CD4-positive, alpha-beta T cell treated with Interleukin-21 for 1 hour (primary cell): ENCODE data around the gene TUBB2A.
"Not testable (repeated sequence)": the region's sequence is repeated elsewhere in the genome, so short reads cannot be mapped to it uniquely, and the experiment has no call there.

Source experiments
- DNase-seq: peaks from one replicate; pipeline ENCODE4 v3.0.0-alpha.2; 2020

Gene TUBB2A

DNA sequence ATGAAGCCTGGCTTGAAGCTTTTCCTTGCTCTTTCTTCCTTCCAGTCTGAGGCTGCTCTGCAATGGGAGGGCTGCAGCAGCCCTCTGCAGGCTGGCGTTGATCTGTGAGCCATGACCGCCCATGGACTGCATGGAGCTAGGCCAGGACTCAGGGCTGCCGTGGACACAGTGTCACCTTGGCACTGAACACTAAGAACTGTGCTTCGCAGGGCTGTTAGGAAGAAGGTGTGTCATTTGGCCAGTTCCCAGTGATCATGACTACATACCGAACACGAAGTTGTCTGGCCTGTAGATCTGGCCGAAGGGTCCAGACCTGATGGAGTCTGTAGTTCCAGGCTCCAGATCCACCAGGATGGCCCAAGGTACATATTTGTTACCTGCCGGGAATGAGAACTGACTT lies 21.3 kb upstream of the TUBB2A start:
- DNase-seq: not testable (repeated sequence)

DNA sequence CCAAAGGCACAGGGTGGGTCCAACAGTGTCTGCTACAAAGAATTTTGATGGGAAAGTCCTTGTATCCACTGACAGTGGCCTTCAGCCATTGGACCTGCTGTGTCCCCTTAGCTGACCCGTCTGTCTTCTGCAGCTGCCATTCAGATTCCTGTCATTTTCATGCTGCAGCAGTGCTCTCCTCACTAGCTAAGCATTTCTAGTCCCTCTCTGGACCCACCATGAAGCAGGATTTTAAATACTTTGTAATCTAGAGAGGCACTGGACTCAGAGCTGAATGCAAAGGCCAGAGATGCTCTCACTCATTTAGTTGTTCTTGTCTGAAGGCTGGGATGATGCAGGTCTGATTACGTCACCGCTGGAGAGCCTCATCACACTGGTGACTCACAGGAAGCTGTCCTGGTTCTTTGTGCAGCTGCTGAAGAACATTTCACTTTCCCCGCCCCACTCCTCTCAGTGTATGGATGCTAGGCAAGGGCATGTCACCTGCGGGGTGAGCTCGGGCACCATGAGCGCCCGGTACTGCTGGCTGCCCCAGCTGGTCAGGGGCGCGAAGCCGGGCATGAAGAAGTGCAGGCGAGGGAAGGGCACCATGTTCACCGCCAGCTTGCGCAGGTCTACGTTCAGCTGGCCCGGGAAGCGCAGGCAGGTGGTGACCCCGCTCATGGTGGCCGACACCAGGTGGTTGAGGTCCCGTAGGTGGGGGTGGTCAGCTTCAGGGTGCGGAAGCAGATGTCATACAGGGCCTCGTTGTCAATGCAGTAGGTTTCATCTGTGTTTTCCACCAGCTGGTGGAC lies 19.4 kb upstream of the TUBB2A start:
- no peak for DNase-seq

DNA sequence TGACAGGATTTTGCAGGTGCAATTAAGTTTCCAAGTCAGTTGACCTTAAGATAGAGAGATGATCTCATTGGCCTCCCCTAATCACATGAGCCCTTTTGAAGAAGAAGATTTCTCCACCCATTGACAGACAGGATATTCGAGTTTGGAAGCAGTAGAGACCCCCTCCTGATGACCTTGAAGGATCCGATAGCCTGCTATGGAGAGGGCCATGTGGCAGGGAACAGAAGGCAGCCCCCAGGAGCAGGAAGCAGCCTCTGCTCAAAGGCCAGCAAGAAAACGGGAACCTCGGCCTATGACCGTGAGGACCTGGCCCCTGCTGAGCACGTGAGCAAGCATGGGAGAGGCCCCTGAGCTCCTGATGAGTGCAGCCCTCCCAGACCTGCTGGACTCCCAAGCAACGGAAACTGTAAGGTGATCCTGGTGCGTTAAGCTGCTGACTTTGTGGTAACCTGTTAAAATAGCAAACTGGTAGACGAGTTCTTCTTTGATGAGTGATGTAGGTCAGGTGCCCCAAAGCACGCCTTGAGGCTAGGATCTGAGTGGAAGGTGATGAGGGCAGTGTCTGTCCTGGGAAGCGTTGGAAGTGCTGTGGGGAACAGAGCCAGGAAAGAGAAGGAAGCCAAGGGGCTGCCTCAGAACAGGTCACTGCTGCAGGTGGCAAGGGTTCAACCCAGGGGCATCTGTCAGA lies 18.5 kb upstream of the TUBB2A start:
- DNase-seq: no peak

DNA sequence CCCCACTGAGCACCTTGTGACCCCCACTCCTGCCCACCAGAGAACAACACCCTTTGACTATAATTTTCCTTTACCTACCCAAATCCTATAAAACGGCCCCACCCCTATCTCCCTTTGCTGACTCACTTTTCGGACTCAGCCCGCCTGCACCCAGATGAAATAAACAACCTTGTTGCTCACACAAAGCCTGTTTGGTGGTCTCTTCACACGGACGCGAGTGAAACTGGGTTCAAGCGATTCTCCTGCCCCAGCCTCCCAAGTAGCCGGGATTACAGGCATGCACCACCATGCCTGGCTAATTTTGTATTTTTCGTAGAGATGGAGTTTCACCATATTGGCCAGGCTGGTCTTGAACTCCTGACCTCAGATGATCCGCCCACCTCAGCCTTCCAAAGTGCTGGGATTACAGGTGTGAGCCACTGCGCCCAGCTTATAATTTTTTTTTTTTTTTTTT lies 16.3 kb upstream of the TUBB2A start:
- DNase-seq: not testable (repeated sequence)

DNA sequence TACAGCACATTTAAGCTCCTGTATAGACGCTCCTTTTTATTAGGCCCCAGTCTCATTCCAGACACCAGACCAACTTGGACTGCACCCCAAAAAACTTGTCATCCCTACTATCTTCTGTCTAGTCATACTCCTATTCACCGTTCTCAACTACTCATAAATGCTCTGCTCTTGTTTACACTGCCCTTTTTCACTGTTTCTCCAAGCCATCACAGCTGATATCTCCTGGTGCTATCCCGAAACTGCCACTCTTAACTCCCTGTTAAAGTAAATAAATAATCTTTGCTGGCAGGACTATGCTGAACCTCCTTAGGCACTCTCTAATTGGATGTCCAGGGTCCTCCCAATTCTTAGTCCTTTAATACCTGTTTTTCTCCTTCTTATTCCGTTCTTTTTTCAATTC lies 15.4 kb upstream of the TUBB2A start:
- not testable (repeated sequence) for DNase-seq

DNA sequence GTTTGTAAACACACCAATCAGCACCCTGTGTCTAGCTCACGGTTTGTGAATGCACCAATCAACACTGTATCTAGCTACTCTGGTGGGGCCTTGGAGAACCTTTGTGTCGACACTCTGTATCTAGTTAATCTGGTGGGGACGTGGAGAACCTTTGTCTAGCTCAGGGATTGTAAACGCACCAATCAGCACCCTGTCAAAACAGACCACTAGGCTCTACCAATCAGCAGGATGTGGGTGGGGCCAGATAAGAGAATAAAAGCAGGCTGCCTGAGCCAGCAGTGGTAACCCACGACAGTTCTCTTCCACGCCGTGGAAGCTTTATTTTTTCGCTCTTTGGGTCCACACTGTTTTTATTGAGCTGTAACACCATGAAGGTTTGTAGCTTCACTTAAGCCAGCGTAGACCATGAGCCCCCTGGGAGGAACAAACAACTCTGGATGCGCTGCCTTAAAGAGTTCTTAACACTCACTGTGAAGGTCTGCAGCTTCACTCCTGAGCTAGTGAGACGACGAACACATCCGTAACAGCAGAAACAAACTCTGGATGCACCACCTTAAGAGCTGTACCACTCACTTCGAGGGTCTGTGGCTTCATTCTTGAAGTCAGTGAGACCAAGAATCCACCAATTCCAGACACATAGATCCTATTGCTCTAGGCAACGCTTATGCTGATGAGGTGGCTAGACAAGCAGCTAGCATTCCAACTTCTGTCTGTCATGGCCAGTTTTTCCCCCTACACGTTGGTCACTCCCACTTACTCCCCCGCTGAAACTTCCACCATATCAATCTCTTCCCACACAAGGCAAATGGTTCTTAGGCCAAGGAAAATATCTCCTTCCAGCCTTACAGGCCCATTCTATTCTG lies 14.2 kb upstream of the TUBB2A start:
- DNase-seq: not testable (repeated sequence)

DNA sequence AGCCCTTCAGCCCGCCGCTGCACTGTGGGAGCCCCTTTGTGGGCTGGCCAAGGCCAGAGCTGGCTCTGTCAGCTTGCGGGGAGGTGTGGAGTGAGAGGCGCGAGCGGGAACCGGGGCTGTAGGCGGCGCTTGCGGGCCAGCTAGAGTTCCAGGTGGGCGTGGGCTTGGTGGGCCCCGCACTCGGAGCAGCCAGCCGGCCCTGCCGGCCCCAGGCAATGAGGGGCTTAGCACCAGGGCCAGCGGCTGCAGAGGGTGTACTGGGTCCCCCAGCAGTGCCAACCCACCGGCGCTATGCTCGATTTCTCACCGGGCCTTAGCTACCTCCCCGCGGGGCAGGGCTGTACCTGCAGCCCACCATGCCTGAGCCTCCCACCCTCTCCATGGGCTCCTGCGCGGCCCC lies 13.3 kb upstream of the TUBB2A start:
- DNase-seq: not testable (repeated sequence)

DNA sequence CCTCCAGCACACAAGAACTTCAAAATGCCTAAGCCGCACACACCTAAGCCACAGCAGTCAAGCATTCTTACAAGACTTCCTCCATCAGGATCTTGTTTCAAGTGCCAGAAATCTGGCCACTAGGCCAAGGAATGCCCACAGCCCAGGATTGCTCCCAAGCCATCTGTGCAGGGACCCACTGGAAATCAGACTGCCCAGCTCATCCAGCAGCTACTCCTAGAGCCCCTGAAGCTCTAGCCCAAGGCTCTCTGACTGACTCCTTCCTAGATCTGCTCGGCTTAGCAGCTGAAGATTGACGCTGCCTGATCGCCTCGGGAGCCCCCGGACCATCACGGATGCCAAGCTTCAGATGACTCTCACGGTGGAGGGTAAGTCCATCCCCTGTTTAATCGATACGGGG lies 10.7 kb upstream of the TUBB2A start:
- not testable (repeated sequence) for DNase-seq

DNA sequence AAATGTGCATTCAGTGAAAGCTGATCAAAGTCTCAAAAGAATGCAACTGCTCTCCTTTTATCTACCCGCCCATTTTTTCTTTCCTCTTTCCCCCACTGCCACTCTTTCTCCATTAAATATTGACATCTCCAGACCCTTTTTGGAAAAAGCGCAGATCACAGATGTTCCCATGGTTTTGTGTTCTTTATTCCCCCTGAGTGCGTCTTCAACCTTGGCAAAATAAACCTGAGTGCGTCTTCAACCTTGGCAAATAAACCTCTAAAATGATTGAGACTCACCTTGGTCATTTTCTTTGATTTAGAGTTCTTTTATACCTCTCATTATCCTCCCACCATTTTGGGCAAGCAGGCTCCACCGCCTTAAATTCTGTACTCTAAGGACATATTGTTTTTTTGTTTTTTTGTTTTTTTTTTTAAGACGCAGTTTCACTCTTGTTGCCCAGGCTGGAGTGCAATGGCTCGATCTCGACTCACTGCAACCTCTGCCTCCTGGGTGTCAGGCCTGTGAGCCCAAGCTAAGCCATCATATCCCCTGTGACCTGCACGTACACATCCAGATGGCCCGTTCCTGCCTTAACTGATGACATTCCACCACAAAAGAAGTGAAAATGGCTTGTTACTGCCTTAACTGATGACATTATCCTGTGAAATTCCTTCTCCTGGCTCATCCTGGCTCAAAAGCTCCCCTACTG lies 9.3 kb upstream of the TUBB2A start:
- not testable (repeated sequence) for DNase-seq

DNA sequence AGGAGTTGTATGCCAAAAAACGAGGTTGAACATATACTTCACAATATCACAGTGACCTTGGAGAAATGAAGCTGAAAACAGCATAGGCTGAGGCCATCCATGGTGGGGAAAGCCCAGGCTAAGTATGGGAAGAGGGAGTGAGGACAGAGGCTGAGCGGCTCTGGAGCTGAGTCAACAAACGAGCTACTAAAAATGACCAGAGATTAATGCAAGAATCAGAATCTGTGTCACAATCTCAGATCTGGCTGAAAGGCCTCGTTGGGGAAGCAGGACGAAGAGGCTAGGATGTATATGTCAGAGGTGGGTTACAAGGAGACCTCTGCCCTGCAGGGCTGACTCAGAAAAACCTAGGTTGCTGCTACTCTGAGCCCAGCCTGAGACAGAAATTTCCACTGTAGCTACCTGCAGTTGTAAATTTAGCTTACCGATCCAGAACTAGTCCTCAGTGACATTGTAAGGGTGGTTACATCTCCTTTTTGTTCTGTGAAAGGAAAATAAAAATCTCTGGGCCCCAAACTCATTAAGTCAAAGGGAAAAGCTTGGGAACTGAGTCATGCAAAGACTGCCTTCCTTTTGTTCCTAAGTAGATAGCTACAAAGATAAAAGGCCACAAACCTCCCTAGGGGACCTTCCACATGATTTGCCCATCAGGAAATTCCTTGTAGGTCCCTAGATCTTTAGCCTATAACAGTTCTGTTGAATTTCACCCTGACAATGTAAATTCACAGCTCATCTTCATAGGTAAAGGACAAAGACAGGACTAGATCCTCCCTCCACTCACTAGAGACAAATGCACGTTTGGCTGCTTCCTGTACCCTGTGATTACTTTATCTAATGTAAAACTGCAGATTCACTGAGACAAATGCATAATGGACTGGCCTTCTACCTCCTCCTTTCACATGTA lies 8.5 kb upstream of the TUBB2A start:
- DNase-seq: no peak

DNA sequence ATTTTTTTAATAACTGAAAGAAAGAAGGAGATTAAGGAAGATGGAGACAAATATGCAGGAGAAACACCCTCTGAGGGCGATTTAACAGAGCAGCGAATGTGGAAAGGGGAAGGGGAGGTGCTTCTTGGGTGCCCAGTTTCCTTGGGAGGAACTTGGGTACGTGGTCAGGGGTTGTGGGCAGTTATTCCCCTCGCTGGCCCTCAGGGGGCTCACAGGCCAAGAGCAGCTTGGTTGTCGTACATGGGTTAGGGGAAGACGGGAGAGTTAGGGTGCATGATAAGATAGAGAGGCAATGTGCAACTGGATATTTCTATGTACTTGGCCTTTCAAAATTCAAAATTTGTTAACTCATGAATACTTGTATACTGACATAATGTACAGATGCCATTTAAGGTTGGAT lies 7.0 kb upstream of the TUBB2A start:
- no peak for DNase-seq

DNA sequence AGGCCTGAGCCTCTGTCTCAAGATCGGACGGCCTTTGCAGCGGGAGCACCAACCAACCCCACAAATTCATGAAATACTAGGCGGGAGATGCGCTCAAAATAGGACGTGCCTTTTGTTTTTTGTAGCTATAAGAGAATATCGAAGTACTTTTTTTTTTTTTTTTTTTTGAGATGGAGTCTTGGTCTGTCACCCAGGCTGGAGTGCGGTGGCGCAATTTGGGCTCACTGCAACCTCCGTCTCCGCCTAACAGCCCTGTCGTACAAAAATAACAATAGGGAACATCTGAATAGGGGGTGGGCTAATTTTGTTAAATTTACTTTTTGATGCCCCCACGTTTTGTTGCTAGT lies 5.9 kb upstream of the TUBB2A start:
- DNase-seq: no peak

DNA sequence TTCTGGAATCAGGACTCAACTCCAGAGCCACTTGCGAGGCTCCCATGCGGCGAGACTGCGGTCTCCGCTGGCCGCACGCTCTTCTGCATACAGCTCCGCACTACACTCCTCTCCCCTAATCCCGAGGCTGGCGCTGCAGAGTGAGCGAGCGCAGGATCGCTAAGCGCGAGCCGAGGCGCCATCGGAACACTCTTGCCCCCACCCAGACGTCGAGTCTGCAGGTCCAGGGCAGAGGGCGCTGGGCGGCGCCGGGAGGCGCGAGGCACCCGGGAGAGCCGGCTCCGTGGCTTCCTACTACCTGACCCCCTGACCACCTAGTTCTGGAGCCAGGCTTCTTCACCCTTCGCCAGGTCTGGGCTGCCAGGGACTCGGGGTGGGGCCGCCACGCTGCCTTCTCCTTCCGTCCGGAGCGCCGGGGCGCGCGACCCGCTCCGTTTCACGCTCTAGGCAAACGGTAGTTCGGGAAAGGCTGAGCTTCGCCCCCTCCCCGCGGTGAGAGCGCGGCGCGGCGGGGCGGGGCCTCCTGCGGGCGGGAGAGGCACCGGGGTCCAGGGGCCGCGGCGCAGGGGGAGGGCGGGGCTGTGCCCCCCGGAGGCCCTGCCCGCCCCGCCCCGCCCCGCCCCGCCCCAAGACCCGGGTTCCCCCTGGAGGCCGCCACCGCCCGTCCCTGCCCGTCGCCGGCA lies 5.4 kb upstream of the TUBB2A start:
- DNase-seq: peak; percentile 73

DNA sequence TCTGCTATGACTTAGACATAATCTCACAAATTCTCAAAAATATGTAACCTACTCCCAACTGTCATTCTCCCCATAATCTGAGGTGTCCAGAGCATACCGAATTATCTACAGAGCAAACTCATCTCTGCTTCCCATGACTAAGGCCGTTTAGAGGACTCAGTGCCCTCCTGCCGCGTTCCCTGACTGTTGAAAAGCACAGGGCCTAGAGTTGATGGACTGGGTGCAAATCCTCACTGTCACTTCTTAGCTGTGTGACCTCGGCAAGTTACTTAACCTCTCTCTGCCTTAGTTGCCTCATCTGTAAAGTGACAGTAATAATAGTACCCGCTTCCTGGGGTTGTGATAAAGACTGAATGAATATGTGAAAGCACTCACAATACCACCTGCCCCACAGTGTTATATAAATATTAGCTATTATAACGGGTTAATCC lies 4.7 kb upstream of the TUBB2A start:
- DNase-seq: no peak

DNA sequence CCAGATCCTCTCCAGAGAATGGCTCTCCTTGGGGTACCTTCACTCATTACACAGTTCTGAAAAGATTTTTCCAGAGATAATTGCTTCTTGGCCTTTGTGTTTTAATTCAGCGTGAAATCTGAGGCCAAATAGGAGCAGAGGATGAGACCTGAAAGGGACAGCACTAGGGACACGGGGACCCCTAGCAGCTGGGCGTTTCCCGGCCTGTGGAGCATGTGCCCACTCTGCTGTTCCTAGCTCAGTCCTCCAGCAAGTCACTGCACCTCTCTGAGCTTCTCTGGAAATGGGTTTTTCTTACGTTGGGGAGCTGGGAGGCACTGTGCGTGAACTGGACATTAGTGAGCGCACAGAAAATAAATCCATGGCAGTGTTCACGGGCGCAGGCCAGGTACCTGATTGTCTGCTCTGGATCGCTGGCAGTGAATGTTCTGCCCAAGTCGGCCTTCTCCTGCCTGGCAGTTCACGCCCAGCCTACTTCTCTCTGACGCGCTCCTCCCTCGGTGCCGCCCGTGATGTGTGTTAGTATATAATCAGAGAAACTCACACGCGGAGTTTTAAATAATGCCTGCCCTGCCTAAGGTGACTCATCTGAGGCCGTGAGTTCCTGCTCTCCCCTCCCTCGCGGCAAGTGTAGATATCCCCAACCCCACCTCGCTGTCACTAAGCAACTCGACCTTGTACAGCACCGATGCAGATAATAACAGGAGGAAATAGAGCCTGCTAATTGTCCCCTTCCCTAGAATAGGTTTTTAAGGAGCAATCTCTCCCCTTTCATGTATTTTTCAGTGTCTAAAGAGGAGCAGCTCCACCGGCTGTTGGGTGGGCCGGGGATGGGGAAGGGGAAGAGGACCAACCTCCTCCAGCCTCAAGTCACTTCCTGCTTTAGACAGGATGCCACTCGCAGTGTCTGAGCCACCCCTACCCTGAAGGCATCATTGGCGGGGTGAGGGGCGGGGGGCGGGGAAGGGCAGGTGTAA lies 2.7 kb upstream of the TUBB2A start:
- peak; percentile 82 for DNase-seq

DNA sequence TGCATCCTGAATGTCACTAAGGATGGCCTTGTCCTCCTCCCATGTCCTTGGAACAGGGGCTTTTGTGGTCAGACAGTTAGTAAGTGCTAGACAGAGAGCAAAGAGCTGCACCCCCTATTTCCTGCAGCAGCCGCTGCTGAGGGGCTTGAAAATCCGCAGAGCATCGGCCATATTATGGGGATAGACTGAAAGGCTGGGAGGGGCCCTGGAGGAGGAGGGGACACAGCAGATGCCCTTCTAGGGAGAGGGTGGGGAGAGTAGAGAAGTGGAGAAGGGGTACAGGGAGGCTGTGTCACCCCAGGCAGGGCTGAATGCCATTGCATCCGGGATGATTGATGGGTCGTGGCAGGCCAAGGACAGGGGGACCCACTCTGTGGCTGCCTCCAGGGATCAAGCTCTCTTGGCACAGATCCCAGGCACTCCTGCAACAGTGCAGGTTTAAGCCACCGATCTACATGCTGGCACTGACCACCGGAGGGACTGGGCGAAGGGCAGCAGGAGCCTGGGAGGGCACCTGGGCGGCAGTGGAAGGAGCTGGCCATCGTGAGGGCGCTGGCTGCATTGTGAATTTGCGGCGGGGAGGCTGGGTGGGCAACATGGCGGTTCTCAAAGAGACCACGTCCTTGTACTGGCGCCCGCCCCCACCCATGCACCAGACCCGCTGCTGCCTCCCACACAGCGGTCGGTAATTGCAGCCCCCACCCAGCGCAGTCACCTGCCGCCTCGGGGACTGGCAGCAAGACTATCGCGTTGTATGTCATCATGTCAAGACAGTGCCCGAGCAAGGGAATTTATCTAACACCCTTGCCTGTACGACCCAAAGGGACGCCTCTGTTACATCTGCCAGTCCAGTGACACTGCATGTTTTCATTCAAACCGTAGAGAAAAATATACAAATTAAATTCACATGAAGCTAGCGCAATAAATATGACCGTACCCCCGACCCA lies 887 bp downstream of the TUBB2A start:
- DNase-seq: peak; percentile 38

DNA sequence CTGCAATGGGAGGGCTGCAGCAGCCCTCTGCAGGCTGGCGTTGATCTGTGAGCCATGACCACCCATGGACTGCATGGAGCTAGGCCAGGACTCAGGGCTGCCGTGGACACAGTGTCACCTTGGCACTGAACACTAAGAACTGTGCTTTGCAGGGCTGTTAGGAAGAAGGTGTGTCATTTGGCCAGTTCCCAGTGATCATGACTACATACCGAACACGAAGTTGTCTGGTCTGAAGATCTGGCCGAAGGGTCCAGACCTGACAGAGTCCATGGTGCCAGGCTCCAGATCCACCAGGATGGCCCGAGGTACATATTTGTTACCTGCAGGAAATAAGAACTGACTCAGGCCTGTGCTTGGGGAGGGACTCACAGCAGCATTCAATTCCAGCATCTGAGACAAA lies 1.9 kb downstream of the TUBB2A start:
- not testable (repeated sequence) for DNase-seq

DNA sequence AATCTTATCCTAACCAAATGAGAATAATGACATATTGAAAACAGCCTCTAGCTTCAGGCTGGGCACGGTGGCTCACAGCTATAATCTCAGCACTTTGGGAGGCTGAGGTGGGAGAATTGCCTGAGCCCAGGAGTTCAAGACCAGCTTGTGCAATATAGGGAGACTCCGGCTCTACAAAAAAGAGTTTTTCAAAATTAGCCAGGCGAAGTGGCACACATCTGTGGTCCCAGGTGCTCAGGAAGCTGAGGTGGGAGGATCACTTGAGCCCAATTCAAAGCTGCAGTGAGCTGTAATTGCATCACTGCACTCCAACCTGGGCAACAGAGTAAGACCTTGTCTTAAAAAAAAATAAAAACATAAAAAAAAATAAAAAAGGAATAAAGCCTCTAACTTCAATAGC lies 4.7 kb downstream of the TUBB2A start:
- no peak for DNase-seq

DNA sequence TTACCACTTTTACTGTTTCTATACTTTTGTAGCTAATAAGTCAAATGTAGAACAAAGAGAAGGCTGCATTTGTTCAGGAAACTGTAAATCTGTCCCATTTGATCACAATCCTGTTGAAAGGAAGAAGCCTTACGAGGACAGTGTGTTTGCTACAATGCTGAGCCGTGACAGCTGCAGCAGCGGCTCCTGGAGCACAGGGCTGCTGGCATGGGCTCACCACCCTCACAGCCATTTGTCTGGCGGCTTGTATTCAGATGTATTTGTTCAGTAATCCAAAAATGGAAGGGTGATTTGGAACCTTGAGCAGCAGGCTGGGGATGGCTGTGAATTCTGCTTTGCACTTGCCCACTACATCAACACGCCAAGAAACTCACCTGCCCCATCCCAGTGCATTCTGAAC lies 5.7 kb downstream of the TUBB2A start:
- DNase-seq: no peak
